Endodermal cell (in vitro differentiated cells): ENCODE measurements around the gene GABPA. TPM values are rescaled to one million over a fixed set of nuclear protein-coding genes. Genes with fewer than 3 reads are reported as not detected.

ENCODE experiments used
- DNase-seq: peaks from one replicate; pipeline ENCODE4 v3.0.0-alpha.2; 2017
- H3K27ac ChIP-seq: 2 replicates; pipeline ENCODE4 v1.5.1; 2013; ENCODE audit warnings: mild to moderate bottlenecking, low read depth, low read length, moderate library complexity
- H3K27me3 ChIP-seq: 2 replicates; pipeline ENCODE4 v1.6.1; 2013; ENCODE audit warnings: mild to moderate bottlenecking, low read length, moderate library complexity; ENCODE audit not compliant: insufficient read depth, control insufficient read depth, poor library complexity, severe bottlenecking
- H3K36me3 ChIP-seq: 2 replicates; pipeline ENCODE4 v1.7.0; 2013; ENCODE audit warnings: mild to moderate bottlenecking, low read length, moderate library complexity; ENCODE audit not compliant: control insufficient read depth, insufficient read depth
- H3K4me1 ChIP-seq: one replicate; pipeline ENCODE4 v1.7.0; 2013; ENCODE audit warnings: low read length; ENCODE audit not compliant: control insufficient read depth, insufficient read depth
- H3K4me3 ChIP-seq: 2 replicates; pipeline ENCODE4 v1.5.1; 2013; ENCODE audit warnings: mild to moderate bottlenecking, low read length, moderate library complexity
- H3K9ac ChIP-seq: 2 replicates; pipeline ENCODE4 v1.6.1; 2013; ENCODE audit warnings: mild to moderate bottlenecking, low read length, moderate library complexity; ENCODE audit not compliant: poor library complexity, severe bottlenecking; ENCODE audit errors: extremely low read depth
- H3K9me3 ChIP-seq: 2 replicates; pipeline ENCODE4 v1.6.1; 2013; ENCODE audit warnings: mild to moderate bottlenecking, low read length, moderate library complexity; ENCODE audit not compliant: control insufficient read depth
- H3K27ac Mint-ChIP-seq: 2 replicates; pipeline ENCODE4 v1.8.0; 2020; ENCODE audit warnings: mixed read lengths
- H3K27me3 Mint-ChIP-seq: 2 replicates; pipeline ENCODE4 v1.8.0; 2021; ENCODE audit warnings: mild to moderate bottlenecking, mixed read lengths; ENCODE audit not compliant: insufficient read depth
- H3K36me3 Mint-ChIP-seq: 2 replicates; pipeline ENCODE4 v1.8.0; 2020; ENCODE audit warnings: low read depth, mixed read lengths
- H3K4me1 Mint-ChIP-seq: 2 replicates; pipeline ENCODE4 v1.8.0; 2020; ENCODE audit warnings: mixed read lengths
- H3K4me3 Mint-ChIP-seq: 2 replicates; pipeline ENCODE4 v1.8.0; 2020; ENCODE audit warnings: mild to moderate bottlenecking, moderate library complexity, mixed read lengths
- H3K9me3 Mint-ChIP-seq: 2 replicates; pipeline ENCODE4 v1.8.0; 2020; ENCODE audit warnings: mild to moderate bottlenecking, mixed read lengths
- WGBS, 2 experiments: methylation state at CpG; one replicate each; pipeline versions ENCODE4 v1.1.5 to v1.1.7; 2013; ENCODE audit warnings: missing lambda C conversion rate in 2 of 2, mixed read lengths in 1 of 2; ENCODE audit not compliant: insufficient coverage in 1 of 2, insufficient read length in 1 of 2; 5-methylcytosine and 5-hydroxymethylcytosine counted together
- total RNA-seq, 2 donors: library from RNA; stranded (reverse); fragmentation: NEBNext Ultra II Directional in 1 of 2; extraction: Animal tissue kit (Norgen Biotek cat#: 25700) in 1 of 2; gene quantifications; 2 replicates in 1 of 2; 3 replicates in 1 of 2; pipeline ENCODE4 v1.2.1, GENCODE V29; 2021
- TF ChIP-seq, protein P1 (sequence below): fragments of 200-600 bp; sonication (generic); conservative IDR thresholded peaks from 2 replicates; pipeline ENCODE4 v1.5.0; 2021; ENCODE audit warnings: antibody characterized with exemption, mild to moderate bottlenecking

The GABPA gene
- total RNA-seq, 2 donors from 2014 or later = 30.4 to 35.3 TPM

DNA sequence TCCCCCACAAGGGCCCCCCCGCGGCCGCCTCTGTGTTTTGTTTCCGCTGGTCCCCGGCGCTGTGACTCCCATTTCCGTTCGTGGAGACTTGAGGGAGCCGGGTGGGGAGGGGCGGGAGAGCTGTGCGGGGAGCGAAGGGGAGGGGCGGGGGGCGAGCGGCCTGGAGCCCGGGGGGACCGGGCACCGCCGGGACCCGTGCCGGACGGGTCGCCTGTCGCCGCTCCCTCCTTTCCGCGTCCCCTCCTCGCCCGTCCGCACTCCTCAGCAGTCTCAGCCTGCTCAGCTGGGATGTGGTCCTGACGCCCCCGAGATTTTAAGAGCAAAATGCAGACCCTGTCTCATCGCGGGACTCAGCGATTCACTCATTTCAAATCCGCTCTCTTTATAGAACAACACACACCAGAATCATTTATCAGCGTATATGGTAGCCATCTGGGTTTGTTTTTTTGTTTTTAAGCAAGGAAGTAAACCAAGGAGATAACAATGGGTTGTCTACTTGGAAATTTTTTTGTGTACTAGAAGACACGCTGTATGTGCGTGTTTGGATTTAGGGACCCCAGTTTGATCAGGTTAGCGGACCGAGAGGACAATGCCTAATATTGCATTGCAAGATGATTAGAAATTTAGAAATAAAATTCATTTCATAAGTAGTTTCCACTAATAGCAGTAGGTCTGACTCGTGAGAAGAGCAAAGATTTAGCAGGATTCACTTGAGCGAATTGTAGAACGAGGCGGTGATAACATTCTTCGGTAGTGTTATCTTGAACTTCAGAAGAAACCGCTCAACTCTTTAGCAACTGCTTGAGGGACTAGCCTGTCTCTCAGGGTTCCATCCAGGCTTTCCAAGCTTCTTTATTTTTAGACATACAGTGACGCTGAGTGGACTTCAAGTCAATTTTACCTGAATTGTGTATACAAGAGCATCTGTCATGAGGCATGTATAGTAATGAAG, 1.1 kb downstream of the GABPA start:
- H3K36me3 ChIP-seq = peaks cover 10% of the 10 kb centered on the region
- DNase-seq = peak; percentile 89
- peak overlapping the region; percentile 91 for H3K9ac ChIP-seq

DNA sequence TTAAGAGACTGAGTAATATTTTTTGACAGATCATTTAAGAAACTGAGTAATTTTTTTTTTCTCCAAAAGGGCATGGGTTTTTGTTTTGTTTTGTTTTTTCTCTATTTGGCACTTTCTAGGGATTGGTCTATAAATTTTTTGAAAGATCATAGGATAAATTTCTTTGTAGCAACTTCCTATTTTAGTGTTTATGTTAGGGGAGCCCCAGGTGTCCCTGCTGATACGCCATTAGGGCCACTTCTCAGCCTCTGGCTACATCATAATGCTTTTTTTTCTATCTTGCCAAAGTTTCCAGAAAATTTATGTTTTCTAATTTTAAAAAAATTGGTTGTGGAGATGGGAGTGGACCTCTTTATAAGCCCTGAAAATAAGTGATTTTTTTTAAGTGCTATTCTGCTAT, 2.6 kb downstream of the GABPA start:
- H3K4me1 Mint-ChIP-seq = peaks cover 18% of the 10 kb centered on the region
- Histone ChIP-seq H3K27me3 (no peaks in the 10 kb centered on the region), H3K4me3 (peak overlapping the region; percentile 98), H3K9me3 (no peaks in the 10 kb centered on the region), H3K36me3 (no peaks in the 10 kb centered on the region), H3K4me1 (no peaks in the 10 kb centered on the region), H3K27ac (no peak overlapping the region), H3K9ac (no peak overlapping the region)
- TF ChIP-seq, protein P1, sequence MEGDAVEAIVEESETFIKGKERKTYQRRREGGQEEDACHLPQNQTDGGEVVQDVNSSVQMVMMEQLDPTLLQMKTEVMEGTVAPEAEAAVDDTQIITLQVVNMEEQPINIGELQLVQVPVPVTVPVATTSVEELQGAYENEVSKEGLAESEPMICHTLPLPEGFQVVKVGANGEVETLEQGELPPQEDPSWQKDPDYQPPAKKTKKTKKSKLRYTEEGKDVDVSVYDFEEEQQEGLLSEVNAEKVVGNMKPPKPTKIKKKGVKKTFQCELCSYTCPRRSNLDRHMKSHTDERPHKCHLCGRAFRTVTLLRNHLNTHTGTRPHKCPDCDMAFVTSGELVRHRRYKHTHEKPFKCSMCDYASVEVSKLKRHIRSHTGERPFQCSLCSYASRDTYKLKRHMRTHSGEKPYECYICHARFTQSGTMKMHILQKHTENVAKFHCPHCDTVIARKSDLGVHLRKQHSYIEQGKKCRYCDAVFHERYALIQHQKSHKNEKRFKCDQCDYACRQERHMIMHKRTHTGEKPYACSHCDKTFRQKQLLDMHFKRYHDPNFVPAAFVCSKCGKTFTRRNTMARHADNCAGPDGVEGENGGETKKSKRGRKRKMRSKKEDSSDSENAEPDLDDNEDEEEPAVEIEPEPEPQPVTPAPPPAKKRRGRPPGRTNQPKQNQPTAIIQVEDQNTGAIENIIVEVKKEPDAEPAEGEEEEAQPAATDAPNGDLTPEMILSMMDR = no peak
- H3K27me3 Mint-ChIP-seq = no peaks in the 10 kb centered on the region
- DNase-seq = no peak
- H3K27ac Mint-ChIP-seq = no peak overlapping the region
- H3K9me3 Mint-ChIP-seq = no peaks in the 10 kb centered on the region
- 60% methylated on average over 1 of the region's 1 CpG; no CpG with 5 or more reads in 1 of the 2 experiments for WGBS, 2 experiments
- H3K36me3 Mint-ChIP-seq = peaks cover 11% of the 10 kb centered on the region
- H3K4me3 Mint-ChIP-seq = peak overlapping the region; percentile 97

More for the DNA sequence above, 1.1 kb downstream of the GABPA start:
- Mint-ChIP-seq H3K27me3 (no peaks in the 10 kb centered on the region), H3K36me3 (peaks cover 1% of the 10 kb centered on the region), H3K4me1 (peaks cover 18% of the 10 kb centered on the region), H3K4me3 (peak overlapping the region; percentile 97), H3K27ac (peak overlapping the region; percentile 95), H3K9me3 (no peaks in the 10 kb centered on the region)
- H3K4me3 ChIP-seq = peak overlapping the region; percentile 98
- no peaks in the 10 kb centered on the region for H3K4me1 ChIP-seq
- peak overlapping the region; percentile 95 for H3K27ac ChIP-seq
- 0% methylated on average over 19 to 46 of the region's 48 CpGs for WGBS, 2 experiments
- H3K9me3 ChIP-seq = no peaks in the 10 kb centered on the region
- no peaks in the 10 kb centered on the region for H3K27me3 ChIP-seq
- TF ChIP-seq, protein P1 = no peak

DNA sequence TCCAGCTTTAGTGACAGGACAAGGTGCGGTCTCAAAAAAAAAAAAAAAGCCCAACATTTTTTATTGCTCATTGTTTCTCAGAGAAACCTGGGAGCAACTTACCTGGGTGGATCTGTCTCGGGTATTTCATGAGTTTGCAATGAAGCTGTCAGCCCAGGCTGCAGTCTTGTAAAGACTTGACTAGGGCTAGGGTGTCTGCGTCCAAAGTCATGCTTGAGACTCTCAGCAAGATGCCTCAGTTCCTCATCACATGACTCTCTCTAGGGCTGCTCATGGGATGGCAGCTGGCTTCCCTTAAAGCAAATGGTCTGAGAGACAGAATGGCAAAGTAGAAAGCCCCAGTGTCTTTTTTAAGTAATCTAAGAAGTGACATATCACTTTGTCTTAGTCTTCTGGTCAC, 8.1 kb downstream of the GABPA start:
- Mint-ChIP-seq H3K4me1 (no peaks in the 10 kb centered on the region), H3K36me3 (peaks cover 32% of the 10 kb centered on the region), H3K27me3 (no peaks in the 10 kb centered on the region), H3K4me3 (no peak overlapping the region), H3K9me3 (no peaks in the 10 kb centered on the region), H3K27ac (no peak overlapping the region)
- Histone ChIP-seq H3K4me3 (no peak overlapping the region), H3K9me3 (no peaks in the 10 kb centered on the region), H3K4me1 (no peaks in the 10 kb centered on the region), H3K27me3 (no peaks in the 10 kb centered on the region), H3K27ac (no peak overlapping the region), H3K9ac (no peak overlapping the region), H3K36me3 (peaks cover 32% of the 10 kb centered on the region)
- TF ChIP-seq, protein P1 = no peak
- 91 to 100% methylated on average over 3 of the region's 3 CpGs for WGBS, 2 experiments
- no peak for DNase-seq
